Measurements from ENCODE around the gene ITPKA. TPM values are rescaled to one million over a fixed set of nuclear protein-coding genes. Genes with fewer than 3 reads are reported as not detected.

The ITPKA gene
- total RNA-seq, 1 donor from 2014 or later, result 2.8 TPM

DNA sequence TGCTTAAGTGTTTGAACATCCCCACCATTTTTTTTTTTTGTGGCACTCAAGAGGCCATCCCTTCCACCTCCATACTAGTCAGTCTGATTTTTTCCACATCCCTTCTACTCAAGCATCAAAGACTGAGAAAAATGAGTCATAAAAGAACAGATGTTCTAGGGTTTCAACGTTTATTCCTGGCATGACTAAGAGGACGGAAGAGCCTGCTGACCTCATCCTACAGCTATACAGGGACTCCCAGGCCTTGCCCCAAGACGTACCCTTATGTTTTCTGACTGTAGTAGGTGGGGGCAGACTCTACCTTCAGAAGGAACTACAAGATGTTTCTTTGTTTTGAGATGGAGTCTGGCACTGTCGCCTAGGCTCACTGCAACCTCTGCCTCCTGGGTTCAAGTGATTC, 3.3 kb upstream of the ITPKA start:
- DNase-seq (ENCODE audit: low read depth, low spot score), result peak; percentile 82

DNA sequence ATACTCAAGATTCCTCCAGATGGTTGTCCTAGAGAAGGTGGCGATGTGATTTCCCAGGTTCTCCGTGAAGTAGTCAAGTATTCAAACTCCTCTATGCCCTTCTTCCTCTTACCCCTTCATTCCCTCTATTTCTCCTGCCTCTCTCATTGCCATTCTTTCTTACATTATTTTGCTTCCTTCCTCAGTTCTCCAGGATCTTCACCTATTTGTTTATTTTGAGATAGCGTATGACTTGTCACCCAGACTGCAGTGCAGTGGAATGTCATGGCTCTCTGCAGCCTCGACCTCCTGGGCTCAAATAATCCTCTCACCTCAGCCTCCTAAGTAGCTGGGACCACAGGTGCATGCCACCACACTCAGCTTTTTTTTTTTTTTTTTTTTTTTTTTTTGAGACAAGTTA, 1.8 kb upstream of the ITPKA start:
- no peak for DNase-seq (ENCODE audit: low read depth, low spot score)

DNA sequence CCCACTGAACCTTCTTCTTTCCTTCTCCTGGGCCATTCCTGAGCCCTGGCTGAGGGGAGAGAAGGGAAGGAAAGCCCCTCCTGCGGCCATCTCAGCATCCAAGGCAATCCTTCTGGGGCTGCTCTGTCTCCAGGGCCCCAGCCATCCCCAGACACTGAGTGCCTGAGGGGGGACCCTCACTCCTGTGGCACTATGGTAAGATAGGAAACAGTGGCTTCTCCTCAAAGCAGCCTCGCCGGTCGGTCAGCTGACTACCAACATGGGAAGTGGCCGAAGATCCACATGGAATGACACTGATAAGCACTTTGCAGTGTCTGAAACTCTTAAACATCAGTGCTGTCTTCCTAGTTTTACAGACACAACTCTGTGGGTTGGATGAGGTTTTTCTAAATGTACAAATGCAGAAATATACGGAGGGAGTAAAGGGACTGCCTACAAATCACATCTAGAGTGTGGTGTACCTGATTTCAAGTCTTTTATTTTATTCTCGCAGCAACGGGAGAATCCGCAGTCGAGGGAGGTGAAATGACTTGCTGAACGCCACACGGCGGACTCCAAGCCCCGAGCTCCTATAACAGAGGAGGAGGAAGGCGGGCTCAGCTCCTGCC, 973 bp upstream of the ITPKA start:
- DNase-seq (ENCODE audit: low read depth, low spot score), result no peak

DNA sequence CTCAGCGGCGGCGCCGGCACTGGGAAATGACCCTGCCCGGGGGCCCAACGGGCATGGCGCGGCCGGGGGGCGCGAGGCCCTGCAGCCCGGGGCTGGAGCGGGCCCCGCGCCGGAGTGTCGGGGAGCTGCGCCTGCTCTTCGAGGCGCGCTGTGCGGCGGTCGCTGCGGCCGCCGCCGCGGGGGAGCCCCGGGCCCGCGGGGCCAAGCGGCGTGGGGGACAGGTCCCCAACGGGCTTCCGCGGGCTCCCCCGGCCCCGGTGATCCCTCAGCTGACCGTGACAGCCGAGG, 172 bp downstream of the ITPKA start:
- DNase-seq (ENCODE audit: low read depth, low spot score), result no peak

DNA sequence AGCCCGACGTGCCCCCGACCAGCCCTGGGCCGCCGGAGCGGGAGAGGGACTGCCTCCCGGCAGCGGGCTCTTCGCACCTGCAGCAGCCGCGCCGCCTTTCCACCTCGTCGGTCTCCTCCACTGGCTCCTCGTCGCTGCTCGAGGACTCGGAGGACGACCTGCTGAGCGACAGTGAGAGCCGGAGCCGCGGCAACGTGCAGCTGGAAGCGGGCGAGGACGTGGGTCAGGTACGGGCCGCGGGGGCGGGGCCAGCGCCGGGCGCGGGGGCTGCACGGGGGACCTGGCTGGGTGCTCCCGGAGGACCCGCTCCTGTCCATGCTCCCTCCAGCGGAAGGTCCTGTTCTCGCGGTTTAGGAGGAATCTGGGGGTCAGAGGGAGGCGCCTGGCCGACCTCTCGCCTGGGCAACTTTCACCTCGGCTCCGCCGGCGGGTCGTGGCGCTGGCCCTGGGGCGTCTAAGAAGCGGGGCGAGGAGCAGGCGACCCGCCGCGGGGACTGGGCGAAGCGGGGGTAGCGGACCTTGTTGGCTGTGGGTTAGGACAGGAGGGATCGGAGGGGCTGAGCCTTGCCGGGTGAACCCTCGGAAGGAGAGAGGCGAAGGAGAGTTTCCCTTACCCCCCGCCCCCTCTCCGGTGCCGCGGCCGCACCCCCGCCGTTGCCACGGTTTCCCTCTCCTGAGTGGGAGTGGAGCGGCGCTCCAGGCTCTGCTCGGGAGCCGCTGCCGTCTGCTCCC, 682 bp downstream of the ITPKA start:
- DNase-seq (ENCODE audit: low read depth, low spot score), result no peak

DNA sequence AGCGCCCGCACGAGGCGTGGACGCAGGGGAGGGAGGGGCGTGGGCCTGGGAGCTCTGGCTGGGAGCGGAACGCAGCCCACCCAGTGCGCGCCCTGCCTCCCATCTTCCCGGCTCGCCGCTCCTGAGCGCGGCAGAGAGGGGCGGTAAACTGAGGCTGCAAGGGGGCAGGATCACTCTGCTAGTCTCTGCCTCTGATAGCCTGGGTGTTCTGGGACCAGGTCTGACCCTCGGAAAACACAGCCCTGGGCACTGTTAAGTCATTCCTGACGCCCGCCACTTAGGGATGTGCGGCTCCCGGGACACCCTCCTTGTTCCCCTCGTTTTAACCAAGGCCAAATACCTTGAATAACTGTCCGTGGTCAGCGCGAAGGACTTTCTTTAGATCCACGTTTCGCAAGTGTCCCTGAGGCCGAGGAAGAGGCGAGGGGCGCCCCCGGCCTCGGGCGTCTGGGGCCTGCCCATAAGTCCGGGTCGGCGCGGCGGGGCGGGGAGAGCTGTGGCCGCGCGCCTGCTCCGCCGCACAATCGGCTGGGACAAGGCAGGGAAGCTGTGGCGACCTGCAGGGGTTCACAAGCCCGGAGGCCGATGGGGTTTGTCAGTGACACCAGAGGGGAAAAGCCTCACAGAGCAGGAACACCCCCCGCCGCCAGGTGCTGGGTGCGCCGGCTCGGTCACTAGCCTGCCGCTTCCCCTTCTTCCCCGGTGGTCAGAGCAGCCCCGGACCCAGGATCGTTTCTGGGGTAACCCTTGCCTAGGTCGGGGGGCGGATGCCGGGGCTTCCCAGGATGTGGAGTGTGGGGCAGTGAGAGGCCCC, 1.5 kb downstream of the ITPKA start:
- no peak for DNase-seq (ENCODE audit: low read depth, low spot score)

DNA sequence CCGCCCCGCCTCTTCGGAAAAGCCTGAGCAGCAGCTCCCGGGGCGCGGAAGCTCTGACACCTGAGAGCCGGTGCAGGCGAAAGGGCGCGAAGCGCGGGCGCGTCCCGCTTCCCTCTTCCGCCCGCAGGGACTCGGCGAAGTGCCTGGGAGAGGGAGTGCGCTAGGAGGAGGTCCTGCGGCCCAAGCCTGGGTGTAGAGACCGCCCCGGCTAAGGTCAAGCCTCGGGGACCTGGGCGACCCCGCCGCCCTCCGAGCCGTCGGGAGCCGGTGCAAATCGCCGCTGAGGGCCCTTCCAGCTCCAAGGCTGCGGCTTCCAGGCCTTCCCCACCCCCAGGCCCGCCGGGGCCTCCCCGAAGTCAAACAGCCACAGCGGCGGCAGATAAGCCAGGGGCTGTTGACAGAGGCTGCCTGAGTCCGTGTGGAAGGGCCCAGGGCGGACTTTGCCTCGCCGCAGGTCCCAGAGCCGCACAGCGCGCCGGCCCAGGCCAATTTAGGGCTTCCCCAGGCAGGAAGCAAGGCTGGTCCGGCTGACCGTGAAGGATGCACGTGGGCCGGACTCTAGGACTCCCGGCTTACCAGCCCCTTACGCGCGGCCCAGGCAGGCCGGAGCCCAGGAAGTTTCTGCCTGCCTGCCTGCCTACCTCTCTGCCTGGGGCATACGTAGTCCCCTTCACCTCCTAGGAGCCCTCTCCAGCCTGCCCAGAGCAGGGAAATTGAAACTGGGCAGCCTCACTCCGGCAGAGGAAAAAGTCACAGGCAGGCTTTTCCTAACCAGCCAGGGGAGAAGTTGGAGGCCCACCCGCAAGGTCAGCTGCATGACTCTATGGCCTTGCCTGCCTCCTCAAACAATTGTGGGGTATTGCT, 2.3 kb downstream of the ITPKA start:
- DNase-seq (ENCODE audit: low read depth, low spot score), result no peak

DNA sequence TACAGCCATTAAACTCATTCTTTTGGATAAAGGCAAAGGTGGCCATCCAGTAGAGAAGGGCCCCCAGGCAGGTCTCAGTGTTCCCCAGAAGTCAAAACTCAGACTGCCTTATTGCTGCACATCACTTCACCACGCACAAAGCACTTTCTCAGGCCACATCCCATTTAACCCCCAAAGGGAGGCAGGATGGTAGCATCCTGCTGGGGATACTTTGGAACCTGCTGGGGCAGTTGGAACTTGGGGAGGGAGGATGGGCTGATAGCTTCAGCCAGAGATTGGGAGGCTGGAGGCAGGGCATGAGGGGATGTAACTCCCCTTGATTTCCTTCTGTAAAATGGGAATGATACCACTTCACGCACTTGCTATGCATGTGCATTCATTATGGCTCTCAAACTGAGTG, 5.0 kb downstream of the ITPKA start:
- no peak for DNase-seq (ENCODE audit: low read depth, low spot score)

DNA sequence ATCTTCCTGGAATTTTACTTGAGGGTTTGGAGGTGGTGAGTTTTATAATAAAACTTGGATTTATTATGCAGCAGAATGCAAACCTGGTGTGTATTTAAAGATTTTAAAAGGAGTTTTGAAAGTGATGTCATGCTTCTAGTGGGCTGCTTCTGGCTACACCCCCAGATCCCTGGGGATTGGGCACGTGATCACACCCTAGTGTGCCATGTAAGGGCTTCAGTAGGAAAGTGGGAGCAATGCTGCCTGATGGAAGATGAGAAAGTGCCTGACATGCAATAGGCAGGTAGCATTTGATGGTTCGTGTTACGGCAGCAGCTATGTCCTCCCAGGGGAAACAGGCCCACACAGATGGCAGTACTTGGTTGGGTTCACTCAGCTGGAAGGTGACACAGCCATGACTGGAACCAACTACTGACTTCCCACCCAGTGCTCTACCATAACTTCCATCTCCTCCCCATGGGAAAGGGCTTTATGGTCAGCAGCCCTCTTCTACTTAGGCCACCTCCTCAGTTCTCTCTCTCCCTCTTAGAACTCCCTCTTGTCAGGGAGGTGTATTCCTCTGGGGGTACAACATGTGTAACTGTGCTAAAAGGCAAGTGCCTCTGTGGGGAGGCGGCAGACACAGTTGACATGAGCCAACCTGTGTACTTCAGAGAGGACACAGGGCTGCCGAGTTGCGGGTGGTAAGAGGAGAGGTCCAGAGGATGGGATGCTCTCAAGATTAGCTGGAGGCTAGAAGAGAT, 5.6 kb downstream of the ITPKA start:
- no peak for DNase-seq (ENCODE audit: low read depth, low spot score)

DNA sequence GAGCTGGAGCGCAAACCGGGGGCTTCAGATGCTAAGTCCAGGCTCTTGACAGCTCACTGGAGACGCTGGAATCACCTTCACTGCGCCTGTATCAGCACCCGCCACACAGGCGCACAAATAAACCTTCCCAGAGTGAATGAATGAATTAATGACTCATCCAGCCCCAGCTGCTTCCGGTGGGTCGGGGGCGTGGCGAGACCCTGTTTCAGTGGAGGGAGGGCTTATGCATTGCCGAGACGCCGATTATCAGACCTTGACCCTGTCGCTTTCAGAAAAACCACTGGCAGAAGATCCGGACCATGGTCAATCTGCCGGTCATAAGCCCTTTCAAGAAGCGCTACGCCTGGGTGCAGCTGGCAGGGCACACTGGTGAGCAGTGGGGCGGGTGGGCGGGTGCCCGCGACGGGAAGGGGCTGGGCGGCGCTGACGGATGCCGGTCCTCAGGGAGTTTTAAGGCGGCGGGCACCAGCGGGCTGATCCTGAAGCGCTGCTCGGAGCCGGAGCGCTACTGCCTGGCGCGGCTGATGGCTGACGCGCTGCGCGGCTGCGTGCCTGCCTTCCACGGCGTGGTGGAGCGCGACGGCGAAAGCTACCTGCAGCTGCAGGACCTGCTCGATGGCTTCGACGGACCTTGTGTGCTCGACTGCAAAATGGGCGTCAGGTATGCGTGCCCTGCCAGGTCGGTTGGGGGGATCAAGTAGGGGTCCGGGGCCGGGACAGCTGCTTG, 7.7 kb downstream of the ITPKA start:
- DNase-seq (ENCODE audit: low read depth, low spot score), result no peak

DNA sequence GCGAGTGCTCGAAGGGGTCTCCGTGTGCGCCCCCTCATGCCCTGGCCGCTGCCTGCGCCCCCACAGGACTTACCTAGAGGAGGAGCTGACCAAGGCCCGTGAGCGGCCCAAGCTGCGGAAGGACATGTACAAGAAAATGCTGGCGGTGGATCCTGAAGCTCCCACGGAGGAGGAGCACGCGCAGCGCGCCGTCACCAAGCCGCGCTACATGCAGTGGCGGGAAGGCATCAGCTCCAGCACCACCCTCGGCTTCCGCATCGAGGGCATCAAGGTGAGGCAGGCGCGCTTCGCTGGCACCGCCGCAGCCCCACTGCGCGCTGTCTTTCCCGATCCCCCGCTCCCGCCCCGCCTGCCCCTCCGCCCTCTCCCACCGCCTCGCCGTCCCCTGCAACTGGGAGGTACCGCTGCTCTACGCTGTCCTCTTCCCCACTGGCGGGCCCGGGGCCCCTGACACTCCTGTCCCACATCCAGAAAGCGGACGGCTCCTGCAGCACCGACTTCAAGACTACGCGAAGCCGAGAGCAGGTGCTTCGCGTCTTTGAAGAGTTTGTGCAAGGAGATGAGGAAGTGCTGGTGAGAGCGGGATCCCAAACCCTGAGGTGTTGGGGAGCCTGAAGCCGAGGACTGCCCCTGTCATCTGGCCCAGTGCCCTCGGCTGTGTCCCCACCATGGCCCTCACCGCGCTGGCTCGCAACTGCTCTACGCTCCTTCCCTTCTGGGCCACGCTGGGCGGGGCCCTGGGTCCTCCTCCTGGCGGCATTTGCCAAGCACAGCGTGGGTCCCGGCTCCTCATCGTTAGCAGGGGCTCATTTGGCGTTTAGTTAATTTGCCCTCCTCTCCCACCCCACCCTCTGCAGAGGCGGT, 8.5 kb downstream of the ITPKA start:
- DNase-seq (ENCODE audit: low read depth, low spot score), result no peak

DNA sequence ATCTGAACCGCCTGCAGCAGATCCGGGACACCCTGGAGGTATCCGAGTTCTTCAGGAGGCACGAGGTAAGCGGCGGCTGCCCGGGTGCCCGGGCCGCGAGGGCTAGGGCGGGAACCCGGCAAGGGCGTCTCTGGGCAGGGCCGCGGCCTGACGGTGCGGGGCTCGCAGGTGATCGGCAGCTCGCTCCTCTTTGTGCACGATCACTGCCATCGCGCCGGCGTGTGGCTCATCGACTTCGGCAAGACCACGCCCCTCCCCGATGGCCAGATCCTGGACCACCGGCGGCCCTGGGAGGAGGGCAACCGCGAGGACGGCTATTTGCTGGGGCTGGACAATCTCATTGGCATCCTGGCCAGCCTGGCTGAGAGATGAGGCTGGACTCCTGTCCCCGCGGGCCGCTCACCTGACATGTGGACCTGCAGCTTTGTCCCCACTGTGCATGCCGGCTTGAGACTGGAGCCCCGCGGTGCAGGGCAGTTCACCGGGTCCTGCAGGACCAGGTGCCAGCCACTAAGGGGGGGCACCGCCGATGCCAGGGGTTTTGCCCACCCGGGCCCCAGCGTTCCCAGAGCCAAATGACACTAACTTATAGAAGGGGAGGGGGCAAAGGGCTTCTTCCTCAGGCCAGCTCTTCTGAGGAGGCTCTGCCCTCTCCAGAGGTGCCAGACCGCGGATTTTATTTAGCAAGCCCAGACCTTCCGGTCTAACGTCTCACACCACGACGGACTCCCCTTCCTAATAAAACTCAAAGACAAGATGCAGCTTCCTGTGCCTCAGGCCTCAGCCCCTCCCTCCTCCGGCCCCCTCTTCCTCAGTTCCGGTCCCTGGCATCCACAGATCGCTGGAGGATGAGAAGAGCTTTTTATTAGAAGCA, 9.4 kb downstream of the ITPKA start:
- DNase-seq (ENCODE audit: low read depth, low spot score), result no peak

DNA sequence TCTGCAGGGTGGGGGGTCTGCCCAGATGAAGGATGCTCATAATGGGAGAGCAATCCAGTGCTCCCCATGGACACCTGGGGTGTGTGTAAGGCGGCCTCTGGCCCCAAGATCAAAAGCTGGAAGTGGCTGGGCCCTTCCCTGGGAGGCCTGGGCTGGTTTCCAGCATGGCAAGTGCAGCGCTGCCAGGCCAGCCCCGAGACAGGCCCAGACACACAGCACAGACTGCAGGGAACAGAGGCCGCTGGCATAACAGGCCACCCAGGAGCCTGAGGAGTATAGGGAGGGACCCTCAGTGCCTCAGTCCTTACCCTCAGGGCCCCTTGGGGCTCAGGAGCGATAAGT, 10.0 kb downstream of the ITPKA start:
- DNase-seq (ENCODE audit: low read depth, low spot score), result no peak

DNA sequence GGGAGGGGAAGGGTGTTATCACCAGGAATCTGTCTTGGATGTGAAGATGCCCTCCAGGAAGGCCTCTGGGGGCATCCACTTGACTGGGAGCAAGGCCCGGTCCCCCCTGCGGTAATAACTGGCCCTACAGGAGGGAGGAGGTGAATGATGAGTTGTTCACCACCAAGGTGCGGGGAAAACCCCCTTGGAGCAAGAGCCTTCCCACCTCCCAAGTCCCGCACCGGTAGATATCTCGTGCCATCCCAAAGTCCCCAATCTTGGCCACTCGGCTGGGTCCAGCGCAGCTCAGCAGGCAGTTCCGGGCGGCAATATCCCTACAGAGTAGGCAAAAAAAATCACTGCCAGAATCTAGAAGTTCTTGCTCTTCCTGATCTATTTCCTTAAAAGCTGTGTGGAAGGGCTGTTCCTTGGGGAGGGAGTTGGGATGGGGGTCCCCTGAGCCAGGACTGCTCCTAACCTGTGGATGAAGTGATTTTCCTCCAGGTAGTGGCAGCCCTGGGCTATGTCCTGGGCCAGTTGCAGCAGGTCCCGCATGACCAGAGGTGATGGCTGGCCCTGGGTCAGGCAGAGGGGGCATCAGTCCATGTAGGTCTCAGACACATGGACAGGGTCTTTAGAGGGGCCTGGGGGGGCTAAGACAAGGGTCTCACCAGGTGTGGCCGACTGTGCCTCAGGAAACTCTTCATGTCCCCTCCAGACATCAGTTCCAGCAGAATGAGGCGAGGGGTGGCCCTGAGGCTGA, 11.2 kb downstream of the ITPKA start:
- no peak for DNase-seq (ENCODE audit: low read depth, low spot score)

DNA sequence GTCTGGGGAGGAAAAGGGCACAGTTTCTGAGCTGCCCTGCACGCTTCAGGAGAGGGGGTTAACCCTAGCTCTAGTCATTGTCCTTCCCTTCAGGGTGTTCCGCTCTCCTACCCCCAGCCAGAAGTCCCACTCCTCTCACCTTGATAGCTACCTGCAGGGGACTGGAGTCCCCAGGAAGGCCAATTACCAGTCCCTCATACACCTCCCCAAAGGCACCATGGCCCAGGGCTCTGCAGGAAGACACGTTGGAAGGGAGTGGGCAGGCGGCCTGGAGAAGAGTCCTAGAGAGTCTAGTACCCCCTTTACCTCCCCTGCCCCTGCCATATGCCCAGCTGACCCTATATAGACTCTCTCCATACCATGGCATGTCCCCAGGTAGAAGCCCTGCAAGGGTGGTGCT, 12.1 kb downstream of the ITPKA start:
- DNase-seq (ENCODE audit: low read depth, low spot score), result no peak

DNA sequence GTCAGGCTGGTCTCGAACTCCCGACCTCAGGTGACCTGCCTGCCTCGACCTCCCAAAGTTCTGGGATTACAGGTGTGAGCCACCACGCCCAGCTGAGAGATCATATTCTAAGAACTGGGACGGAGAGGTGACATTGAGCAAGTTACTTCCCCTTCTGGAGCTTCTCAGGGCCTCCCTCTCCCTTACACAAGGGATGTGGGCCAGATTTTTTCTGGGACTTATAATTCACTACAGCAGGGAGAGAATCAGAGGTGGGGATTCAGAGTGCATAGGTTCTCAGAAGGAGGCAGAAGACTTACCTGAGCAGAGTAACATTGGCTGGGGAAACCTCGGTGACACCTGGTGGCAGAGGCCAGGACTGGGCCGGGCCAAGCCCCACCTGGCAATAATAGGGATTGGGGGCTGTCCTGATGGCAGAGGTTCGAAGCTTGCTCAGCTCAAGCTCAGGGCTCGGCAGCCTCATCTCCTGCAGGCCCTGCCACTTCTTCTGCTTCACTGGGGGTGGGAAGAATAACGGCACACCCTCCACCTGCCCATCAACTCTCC, 13.2 kb downstream of the ITPKA start:
- no peak for DNase-seq (ENCODE audit: low read depth, low spot score)

DNA sequence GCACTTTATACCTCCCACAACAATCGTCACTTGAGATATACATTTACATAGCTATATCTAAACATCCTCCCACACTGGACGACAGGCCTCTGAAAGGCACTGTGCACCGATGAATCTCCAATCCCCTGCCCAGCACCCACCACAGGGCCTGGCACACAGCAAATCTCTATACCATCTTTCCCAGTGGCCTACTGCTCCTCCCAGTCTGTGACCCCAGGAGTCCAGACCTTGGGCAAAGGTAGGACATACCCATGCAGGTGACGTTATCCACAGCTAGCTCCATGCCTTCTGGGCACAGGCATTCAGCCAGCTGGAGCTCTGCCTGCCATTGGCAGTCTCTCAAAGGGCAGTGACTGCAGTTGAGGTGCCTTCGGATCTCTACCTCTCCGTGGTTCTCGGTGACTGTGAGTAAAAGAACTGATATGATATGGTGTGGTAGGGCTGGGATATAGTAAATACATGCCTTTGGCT, 14.2 kb downstream of the ITPKA start:
- DNase-seq (ENCODE audit: low read depth, low spot score), result no peak

DNA sequence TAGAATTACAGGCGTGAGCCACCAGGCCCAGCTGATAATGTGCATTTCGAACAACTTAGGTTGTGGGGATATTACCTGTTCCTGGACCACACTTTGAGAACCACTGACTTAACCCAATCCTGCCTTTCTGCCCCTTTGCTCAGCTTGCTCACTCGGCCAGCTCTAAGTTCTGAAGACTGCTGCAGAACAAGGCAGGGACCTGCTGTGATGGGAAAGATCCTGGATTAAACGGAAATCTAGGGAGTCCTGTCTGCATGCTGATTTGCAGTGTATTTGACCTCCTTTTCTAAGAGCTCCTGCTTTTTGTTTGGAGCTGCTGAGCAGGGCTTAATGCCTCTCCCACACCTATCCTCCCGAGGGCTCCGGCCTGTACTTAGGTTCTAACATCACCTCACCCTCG, 17.1 kb downstream of the ITPKA start:
- no peak for DNase-seq (ENCODE audit: low read depth, low spot score)

Measured in pulmonary artery endothelial cell (primary cell).